HEK293T (cell line): ENCODE results near the gene NUDC.

Source experiments
- CTCF ChIA-PET: fragments of 350-600 bp; formaldehyde crosslinking; extraction: SDS; loops from one replicate; lab custom pipeline; 2021; ENCODE audit warnings: antibody characterized with exemption, inconsistent platforms; lab: Yijun Ruan, JAX
- POLR2A ChIA-PET: fragments of 350-600 bp; formaldehyde crosslinking; extraction: SDS; loops from one replicate; lab custom pipeline; 2020; ENCODE audit warnings: antibody characterized with exemption, inconsistent platforms; lab: Yijun Ruan, JAX
- DNase-seq: peaks from one replicate; pipeline ENCODE4 v3.0.0; 2012; ENCODE audit warnings: mixed read lengths; ENCODE audit errors: extremely low spot score
- ARNT ChIP-seq: fragments of 450-650 bp; IDR thresholded peaks from 2 replicates; pipeline ENCODE4 v1.6.1; 2017; ENCODE audit warnings: mild to moderate bottlenecking
- BHLHE40 ChIP-seq: fragments of 450-650 bp; IDR thresholded peaks from 2 replicates; pipeline ENCODE4 v1.6.1; 2016; ENCODE audit warnings: mild to moderate bottlenecking, moderate library complexity, borderline replicate concordance
- CTBP1 ChIP-seq: fragments of 450-650 bp; IDR thresholded peaks from 2 replicates; pipeline ENCODE4 v1.6.1; 2016; ENCODE audit warnings: borderline replicate concordance
- ELF4 ChIP-seq: fragments of 450-650 bp; IDR thresholded peaks from 2 replicates; pipeline ENCODE4 v1.6.1; 2017; ENCODE audit warnings: antibody characterized with exemption
- FOXA1 ChIP-seq: fragments of 450-650 bp; IDR thresholded peaks from 2 replicates; pipeline ENCODE4 v1.6.1; 2016; ENCODE audit warnings: mild to moderate bottlenecking
- FOXK2 ChIP-seq: fragments of 450-650 bp; IDR thresholded peaks from 2 replicates; pipeline ENCODE4 v1.6.1; 2016; ENCODE audit warnings: mild to moderate bottlenecking
- FOXM1 ChIP-seq: fragments of 450-650 bp; IDR thresholded peaks from 2 replicates; pipeline ENCODE4 v1.6.1; 2017; ENCODE audit warnings: mild to moderate bottlenecking, borderline replicate concordance
- HDGF ChIP-seq: fragments of 450-650 bp; IDR thresholded peaks from 2 replicates; pipeline ENCODE4 v1.6.1; 2017; ENCODE audit warnings: antibody characterized with exemption, borderline replicate concordance
- L3MBTL2 ChIP-seq: fragments of 450-650 bp; conservative IDR thresholded peaks from 2 replicates; pipeline ENCODE4 v1.6.1; 2016; ENCODE audit warnings: mild to moderate bottlenecking
- LEF1 ChIP-seq: fragments of 450-650 bp; IDR thresholded peaks from 2 replicates; pipeline ENCODE4 v1.6.1; 2017; ENCODE audit warnings: mild to moderate bottlenecking, borderline replicate concordance
- NFRKB ChIP-seq: fragments of 450-650 bp; IDR thresholded peaks from 2 replicates; pipeline ENCODE4 v1.6.1; 2016; ENCODE audit warnings: mild to moderate bottlenecking, moderate library complexity
- SP1 ChIP-seq: fragments of 450-650 bp; IDR thresholded peaks from 2 replicates; pipeline ENCODE4 v1.6.1; 2017
- SUZ12 ChIP-seq: fragments of 450-650 bp; IDR thresholded peaks from 2 replicates; pipeline ENCODE4 v1.6.1; 2016; ENCODE audit warnings: mild to moderate bottlenecking
- TARDBP ChIP-seq: fragments of 450-650 bp; IDR thresholded peaks from 2 replicates; pipeline ENCODE4 v1.6.1; 2016
- ZNF384 ChIP-seq: fragments of 450-650 bp; IDR thresholded peaks from 2 replicates; pipeline ENCODE4 v1.6.1; 2016
- TF ChIP-seq, protein P1 (sequence below): fragments of 450-650 bp; IDR thresholded peaks from 2 replicates; pipeline ENCODE4 v1.6.1; 2016

NUDC gene

DNA sequence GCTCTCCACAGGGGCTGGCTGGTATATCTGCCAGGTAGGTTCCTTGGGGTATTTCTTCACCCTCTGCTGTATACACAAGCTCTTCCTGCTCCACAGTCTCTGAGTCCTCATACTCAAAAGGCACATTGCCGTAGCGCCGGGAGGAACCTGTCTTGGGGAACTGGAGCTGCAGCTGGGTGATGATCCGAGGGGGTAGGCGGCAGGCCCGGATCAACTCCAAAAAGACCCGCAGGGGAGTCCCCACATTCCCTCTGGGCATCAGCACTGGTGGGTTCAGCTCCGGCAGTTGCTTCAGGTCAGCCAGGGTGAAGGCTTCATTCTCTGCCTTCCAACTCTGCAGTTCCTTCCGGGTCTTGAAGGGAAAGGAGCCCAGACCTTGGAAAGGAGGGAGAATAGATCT lies 24.2 kb upstream of the NUDC start:
- CTCF ChIA-PET, result no interaction called here

DNA sequence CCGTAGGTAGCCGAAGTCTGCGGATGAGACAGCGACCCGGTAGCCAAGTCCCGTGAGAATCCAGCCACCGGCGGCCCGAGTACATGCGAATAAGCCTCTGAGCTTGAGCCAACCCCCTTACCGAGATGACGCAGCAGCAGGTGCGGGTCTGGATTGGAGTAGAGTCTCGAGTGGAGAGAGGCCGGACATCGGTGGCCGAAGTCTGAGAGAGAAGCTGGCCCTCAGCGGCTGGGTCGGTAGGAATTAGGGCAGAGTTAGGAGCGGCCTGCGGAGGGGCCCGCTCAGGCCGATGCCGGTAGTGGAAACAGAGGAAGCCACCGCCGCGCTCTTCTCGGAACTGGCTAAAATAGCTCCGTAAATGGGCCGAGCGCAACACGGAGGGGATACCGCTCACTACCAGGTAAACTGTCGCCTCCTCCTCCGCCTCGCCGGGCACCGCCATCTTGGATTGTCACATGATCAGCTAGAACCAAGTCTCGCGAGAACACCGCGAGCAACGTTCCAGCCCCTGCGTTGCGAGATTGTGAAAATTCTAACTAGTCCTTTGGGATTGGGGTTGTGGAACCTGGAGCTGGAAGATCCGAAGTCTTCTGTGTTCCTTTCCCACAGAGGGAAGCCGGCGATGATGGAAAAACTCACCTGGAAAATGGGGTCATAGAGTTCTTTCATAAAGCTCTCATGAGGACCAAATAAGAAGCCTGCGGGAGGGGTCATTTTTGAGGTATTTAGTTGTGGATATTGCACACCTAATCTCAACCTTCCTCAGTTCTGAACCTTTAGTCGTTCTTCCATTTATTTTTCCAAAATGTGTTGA lies 21.3 kb upstream of the NUDC start, which contains the start of gene GPATCH3:
TSS of gene GPATCH3 (minus strand) at position 467 of the 814 bp plus-strand sequence. CDS start at position 442, 25 bp downstream.
- peak; percentile 76; the same call in 1 of the 2 replicates for TF ChIP-seq SP1
- no peak for TF ChIP-seq LEF1
- peak; percentile 84 for TF ChIP-seq NFRKB
- TF ChIP-seq ELF4, result peak; percentile 84
- TF ChIP-seq FOXM1, result 0 out of 2 replicates have a peak, but pooled peaks have one; percentile 11
- CTCF ChIA-PET, result no interaction called here
- DNase-seq, result peak; percentile 94
- POLR2A ChIA-PET, result interaction anchor here (0.6 to 4.1 kb wide), 21 partner anchors 8 to 912 kb away, joined by 3 to 64 read pairs (median 4); partner anchors contain the start of genes GPN2, NR0B2 and NUDC

More for the DNA sequence above, 24.2 kb upstream of the NUDC start:
- no peak for DNase-seq
- POLR2A ChIA-PET, result interaction anchor here (1.4 to 4.1 kb wide), 2 partner anchors 17 to 32 kb away, joined by 3 to 31 read pairs; partner anchors contain the start of gene NR0B2
- TF ChIP-seq ARNT, result no peak
- no peak for TF ChIP-seq TARDBP
- no peak for TF ChIP-seq BHLHE40
- TF ChIP-seq ELF4, result no peak
- TF ChIP-seq, protein P1, sequence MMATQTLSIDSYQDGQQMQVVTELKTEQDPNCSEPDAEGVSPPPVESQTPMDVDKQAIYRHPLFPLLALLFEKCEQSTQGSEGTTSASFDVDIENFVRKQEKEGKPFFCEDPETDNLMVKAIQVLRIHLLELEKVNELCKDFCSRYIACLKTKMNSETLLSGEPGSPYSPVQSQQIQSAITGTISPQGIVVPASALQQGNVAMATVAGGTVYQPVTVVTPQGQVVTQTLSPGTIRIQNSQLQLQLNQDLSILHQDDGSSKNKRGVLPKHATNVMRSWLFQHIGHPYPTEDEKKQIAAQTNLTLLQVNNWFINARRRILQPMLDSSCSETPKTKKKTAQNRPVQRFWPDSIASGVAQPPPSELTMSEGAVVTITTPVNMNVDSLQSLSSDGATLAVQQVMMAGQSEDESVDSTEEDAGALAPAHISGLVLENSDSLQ, result no peak
- TF ChIP-seq FOXA1, result no peak
- TF ChIP-seq SUZ12, result no peak
- no peak for TF ChIP-seq LEF1
- TF ChIP-seq SP1, result no peak
- no peak for TF ChIP-seq HDGF
- no peak for TF ChIP-seq CTBP1
- no peak for TF ChIP-seq NFRKB
- no peak for TF ChIP-seq FOXM1
- TF ChIP-seq ZNF384, result no peak
- no peak for TF ChIP-seq FOXK2
- TF ChIP-seq L3MBTL2, result no peak

DNA sequence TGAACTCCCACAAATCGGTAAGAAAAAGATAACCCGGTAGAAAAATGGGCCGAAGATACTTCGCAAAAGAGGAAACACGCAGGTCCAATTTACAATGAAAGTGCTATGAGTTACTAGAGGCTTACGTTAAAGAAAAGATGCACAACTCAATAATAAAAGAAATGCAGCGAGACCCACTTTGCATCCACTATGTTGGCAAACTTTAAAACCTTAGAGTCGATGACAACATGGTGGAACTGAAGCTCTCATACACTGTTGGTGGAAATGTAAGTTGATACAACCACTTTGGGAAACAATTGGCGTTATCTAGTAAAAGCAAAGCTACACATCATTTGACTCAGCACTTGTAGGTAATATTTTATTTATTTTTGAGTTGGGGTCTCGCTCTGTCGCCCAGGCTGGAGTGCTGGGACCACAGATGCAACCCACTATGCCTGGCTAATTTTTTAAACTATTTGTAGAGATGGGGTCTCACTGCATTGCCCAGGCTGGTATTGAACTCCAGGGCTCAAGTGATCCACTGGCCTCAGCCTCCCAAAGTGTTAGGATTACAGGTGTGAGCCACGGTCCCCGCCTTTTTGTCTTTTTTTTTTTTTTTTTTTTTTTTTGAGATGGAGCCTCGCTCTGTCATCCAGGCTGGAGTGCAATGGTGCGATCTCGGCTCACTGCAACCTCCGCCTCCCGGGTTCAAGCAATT lies 20.6 kb upstream of the NUDC start:
- ChIA-PET CTCF (no interaction called here), POLR2A (interaction anchor here (0.7 to 4.1 kb wide), 20 partner anchors 8 to 911 kb away, joined by 3 to 64 read pairs (median 4); partner anchors contain the start of genes GPN2, NR0B2 and NUDC)
- TF ChIP-seq HDGF, result no peak
- no peak for TF ChIP-seq FOXK2
- TF ChIP-seq LEF1, result no peak
- no peak for TF ChIP-seq L3MBTL2
- TF ChIP-seq SP1, result no peak
- TF ChIP-seq ELF4, result no peak
- TF ChIP-seq, protein P1, result no peak
- TF ChIP-seq ZNF384, result no peak
- no peak for TF ChIP-seq SUZ12
- no peak for TF ChIP-seq NFRKB
- TF ChIP-seq FOXM1, result no peak
- no peak for TF ChIP-seq TARDBP
- DNase-seq, result no peak

DNA sequence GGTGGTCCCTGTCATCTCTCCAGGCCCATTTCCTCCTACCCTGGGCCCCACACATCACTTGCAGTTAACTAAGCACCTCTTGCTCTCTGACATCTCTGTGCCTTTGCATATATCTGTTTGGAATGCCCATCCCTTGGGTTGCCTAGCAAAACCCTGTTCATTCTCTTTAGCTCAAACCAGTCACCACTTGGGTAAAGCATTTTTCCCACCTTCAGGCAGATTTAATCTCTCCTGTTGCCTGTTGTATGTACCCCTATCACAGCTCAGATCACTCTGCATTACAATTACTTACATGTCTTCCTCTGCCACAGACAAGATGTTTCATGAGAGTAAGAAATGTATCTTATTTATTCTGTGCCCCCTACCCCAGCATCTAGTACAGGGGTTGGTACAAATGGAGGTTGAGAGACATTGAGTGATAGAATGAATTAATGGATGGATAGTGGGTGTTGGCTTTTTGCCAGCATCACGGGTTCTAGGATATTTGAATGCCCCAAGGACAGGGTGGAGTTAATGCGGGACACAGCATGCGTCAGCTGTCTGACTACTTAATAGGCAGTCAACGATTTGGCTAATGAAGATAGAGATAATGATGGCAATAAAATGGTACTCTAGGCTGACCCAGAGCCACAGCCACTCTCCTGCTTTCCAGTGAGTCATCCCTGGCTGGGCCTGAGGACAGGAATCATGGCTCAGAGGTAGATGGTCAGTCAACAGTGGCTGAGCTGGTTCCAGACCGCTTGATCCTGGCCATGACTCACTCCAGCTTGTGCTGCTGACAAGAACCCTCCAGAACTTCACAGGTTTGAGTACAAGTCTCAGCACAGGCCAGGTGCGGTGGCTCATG lies 14.2 kb upstream of the NUDC start:
- ChIA-PET CTCF (no interaction called here), POLR2A (interaction anchor here (1.6 kb wide), 1 partner anchor 17 kb away, joined by 7 read pairs; the partner anchor contains the start of gene GPN2)
- no peak for TF ChIP-seq CTBP1
- no peak for DNase-seq

DNA sequence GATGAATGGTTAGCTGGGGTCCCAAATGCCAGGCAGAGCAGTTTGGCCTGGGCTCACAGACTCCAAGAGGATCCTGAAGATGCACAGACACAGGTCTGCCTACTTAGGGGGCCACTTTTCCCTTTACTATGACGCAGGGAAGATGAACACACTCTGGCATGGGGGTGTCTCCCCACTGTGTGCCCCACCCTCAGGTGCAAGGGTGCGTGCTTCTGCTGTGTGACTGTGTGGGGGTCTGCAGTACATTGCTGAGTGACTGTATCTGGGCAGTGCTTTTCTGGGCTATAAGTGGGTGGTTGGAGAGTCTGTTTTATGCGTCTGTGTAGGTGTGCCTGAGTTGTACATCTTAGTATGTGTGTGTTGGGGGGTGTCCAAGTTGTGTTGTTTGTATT lies 11.6 kb upstream of the NUDC start:
- ChIA-PET CTCF (no interaction called here), POLR2A (interaction anchor here (1.0 to 1.3 kb wide), 3 partner anchors 10 to 45 kb away, joined by 3 to 4 read pairs (median 4); partner anchors contain the start of genes GPATCH3 and GPN2)
- TF ChIP-seq ARNT, result no peak
- TF ChIP-seq TARDBP, result no peak
- TF ChIP-seq FOXM1, result no peak
- TF ChIP-seq L3MBTL2, result no peak
- TF ChIP-seq, protein P1, result no peak
- TF ChIP-seq BHLHE40, result no peak
- TF ChIP-seq FOXA1, result no peak
- TF ChIP-seq ELF4, result no peak
- TF ChIP-seq SUZ12, result no peak
- no peak for TF ChIP-seq SP1
- no peak for TF ChIP-seq FOXK2
- no peak for TF ChIP-seq ZNF384
- no peak for TF ChIP-seq HDGF
- no peak for TF ChIP-seq NFRKB
- TF ChIP-seq CTBP1, result no peak
- TF ChIP-seq LEF1, result no peak
- DNase-seq, result no peak
